Epidermal melanocyte (primary cell): Measurements from ENCODE around the gene PEAK3.

Source experiments
- DNase-seq: peaks from one replicate; pipeline ENCODE4 v3.0.0; 2011; ENCODE audit warnings: low spot score; ENCODE audit not compliant: insufficient read length

The PEAK3 gene

GRCh38 chr19:2315818-2316353, 33.9 kb upstream of the PEAK3 start:
- no peak for DNase-seq

- DNase-seq = no peak
Measured at GRCh38 chr19:2315121-2315817, 33.3 kb upstream of the PEAK3 start.

GRCh38 chr19:2312820-2313501, 31.0 kb upstream of the PEAK3 start:
- no peak for DNase-seq

- no peak for DNase-seq
Measured at GRCh38 chr19:2311093-2311492, 29.1 kb upstream of the PEAK3 start.

- no peak for DNase-seq
Measured at GRCh38 chr19:2309734-2310362, 27.9 kb upstream of the PEAK3 start.

GRCh38 chr19:2308114-2308556, 26.2 kb upstream of the PEAK3 start, which contains the start of gene LINGO3:
TSS of gene LINGO3 (minus strand) at chr19:2308154. CDS start at chr19:2291776, 16,378 bp downstream.
- DNase-seq = peak; percentile 3

- DNase-seq = peak; percentile 1
Measured at GRCh38 chr19:2307518-2308012, 25.6 kb upstream of the PEAK3 start.

- peak; percentile 0 for DNase-seq
Measured at GRCh38 chr19:2306971-2307370, 25.0 kb upstream of the PEAK3 start.

GRCh38 chr19:2306281-2306806, 24.4 kb upstream of the PEAK3 start:
- DNase-seq = peak; percentile 5

- DNase-seq = peak; percentile 11
Measured at GRCh38 chr19:2305452-2306280, 23.7 kb upstream of the PEAK3 start.

GRCh38 chr19:2303211-2303798, 21.3 kb upstream of the PEAK3 start:
- no peak for DNase-seq

- peak; percentile 40 for DNase-seq
Measured at GRCh38 chr19:2302319-2303210, 20.6 kb upstream of the PEAK3 start.

- peak; percentile 5 for DNase-seq
Measured at GRCh38 chr19:2300533-2300932, 18.6 kb upstream of the PEAK3 start.

GRCh38 chr19:2296141-2296540, 14.2 kb upstream of the PEAK3 start:
- no peak for DNase-seq

- peak; percentile 81 for DNase-seq
Measured at GRCh38 chr19:2294687-2295335, 12.8 kb upstream of the PEAK3 start.

GRCh38 chr19:2291185-2291751, 9.3 kb upstream of the PEAK3 start:
- DNase-seq = no peak

GRCh38 chr19:2290441-2291184, 8.6 kb upstream of the PEAK3 start:
- no peak for DNase-seq
